Stimulated activated CD8-positive, alpha-beta memory T cell treated with anti-CD3 and anti-CD28 coated beads, Interleukin-4, amount 100 ng/mL, for 1 hour (primary cell): ENCODE data around the gene ARHGEF12.

Source experiments
- DNase-seq, 2 donors: peaks; one replicate each; pipeline ENCODE4 v3.0.0-alpha.2; 2020; ENCODE audit warnings: low read depth in 2 of 2, low spot score in 1 of 2

Gene ARHGEF12

GRCh38 chr11:120410622-120411380 is 74.6 kb downstream of the ARHGEF12 start:
- DNase-seq = no peak

GRCh38 chr11:120413480-120413879 is 77.3 kb downstream of the ARHGEF12 start:
- DNase-seq = no peak

GRCh38 chr11:120420572-120420971 is 84.4 kb downstream of the ARHGEF12 start:
- DNase-seq = no peak

GRCh38 chr11:120424185-120424969 is 88.2 kb downstream of the ARHGEF12 start:
- DNase-seq = no peak

GRCh38 chr11:120424970-120425332 is 88.7 kb downstream of the ARHGEF12 start:
- DNase-seq = no peak

- DNase-seq = no peak
These were observed 89.3 kb downstream of the ARHGEF12 start for GRCh38 chr11:120425527-120425926.

- DNase-seq = no peak
These were observed 93.9 kb downstream of the ARHGEF12 start for GRCh38 chr11:120430146-120430545.

- no peak for DNase-seq
These were observed 95.4 kb downstream of the ARHGEF12 start for GRCh38 chr11:120431633-120432032.

- no peak for DNase-seq
These were observed 96.1 kb downstream of the ARHGEF12 start for GRCh38 chr11:120432056-120433018.

GRCh38 chr11:120441592-120441991 is 105.4 kb downstream of the ARHGEF12 start:
- no peak for DNase-seq

- no peak for DNase-seq
These were observed 105.8 kb downstream of the ARHGEF12 start for GRCh38 chr11:120442031-120442430.

- no peak for DNase-seq
These were observed 110.6 kb downstream of the ARHGEF12 start for GRCh38 chr11:120446802-120447201.

GRCh38 chr11:120448240-120448639 is 112.0 kb downstream of the ARHGEF12 start:
- DNase-seq = no peak

GRCh38 chr11:120455487-120455886 is 119.3 kb downstream of the ARHGEF12 start:
- DNase-seq = no peak

GRCh38 chr11:120457996-120458395 is 121.8 kb downstream of the ARHGEF12 start:
- no peak for DNase-seq

- DNase-seq = no peak
These were observed 126.6 kb downstream of the ARHGEF12 start for GRCh38 chr11:120462825-120463224.

- DNase-seq = no peak
These were observed 129.8 kb downstream of the ARHGEF12 start for GRCh38 chr11:120465921-120466534.

GRCh38 chr11:120467627-120468026 is 131.4 kb downstream of the ARHGEF12 start:
- no peak for DNase-seq

GRCh38 chr11:120471131-120471530 is 134.9 kb downstream of the ARHGEF12 start:
- no peak for DNase-seq

- DNase-seq = no peak
These were observed 135.8 kb downstream of the ARHGEF12 start for GRCh38 chr11:120471994-120472393.

GRCh38 chr11:120473503-120473902 is 137.3 kb downstream of the ARHGEF12 start:
- no peak for DNase-seq
